Peyer's patch (tissue), 4 donors: Measurements from ENCODE around the gene BEND5. TPM values are rescaled to one million over a fixed set of nuclear protein-coding genes. Genes with fewer than 3 reads are reported as not detected.

Experiments used
- DNase-seq, 3 donors: peaks; one replicate each; pipeline ENCODE4 v3.0.0-alpha.2; 2017 to 2019
- H3K27ac ChIP-seq, 4 donors: fragments of 200-600 bp; sonication (generic); one replicate each; pipeline ENCODE4 v1.5.1; 2016 to 2019
- H3K27me3 ChIP-seq, 2 donors: fragments of 200-600 bp; sonication (generic); one replicate each; pipeline ENCODE4 v1.5.1; 2019
- H3K36me3 ChIP-seq, 3 donors: fragments of 200-600 bp; sonication (generic); one replicate each; pipeline ENCODE4 v1.5.1; 2016 to 2019
- H3K4me1 ChIP-seq, 4 donors: fragments of 200-600 bp; sonication (generic); one replicate each; pipeline ENCODE4 v1.5.1; 2016 to 2019
- H3K4me3 ChIP-seq, 4 donors: fragments of 200-600 bp; sonication (generic); 1 replicate in 3 of 4; 2 replicates in 1 of 4; pipeline ENCODE4 v1.5.1; 2016 to 2019; ENCODE audit warnings: mild to moderate bottlenecking in 1 of 4
- H3K9me3 ChIP-seq, 4 donors: fragments of 200-600 bp; sonication (generic); one replicate each; pipeline ENCODE4 v1.5.1; 2016 to 2019; ENCODE audit warnings: mild to moderate bottlenecking in 1 of 4
- CTCF ChIP-seq, 6 experiments: fragments of 450-650 bp in 4 of 6; fragments of 200-600 bp in 2 of 6; sonication (generic) in 1 of 6; IDR thresholded peaks; one replicate each; pipeline ENCODE4 v1.5.1; 2017 to 2019; ENCODE audit warnings: antibody characterized with exemption in 6 of 6, mild to moderate bottlenecking in 3 of 6, moderate library complexity in 1 of 6
- POLR2A ChIP-seq, 2 donors: fragments of 450-650 bp; IDR thresholded peaks; one replicate each; pipeline ENCODE4 v1.5.1; 2017; ENCODE audit warnings: antibody characterized with exemption in 2 of 2, mild to moderate bottlenecking in 2 of 2, moderate library complexity in 2 of 2
- total RNA-seq, 4 donors: library from RNA; depleted of rRNA; stranded (reverse); fragments of >200 nt; gene quantifications; one replicate each; pipeline ENCODE4 v1.1.0, GENCODE V29; 2016

Gene BEND5
- total RNA-seq, 4 donors from 2014 or later: 0.95 to 18.2 (median 1.6) TPM; not detected in 1

- TF ChIP-seq POLR2A (IDR thresholded peaks at IDR 0.05): no peak
- no peak for TF ChIP-seq CTCF (IDR thresholded peaks at IDR 0.05)
- DNase-seq: no peak
- Histone ChIP-seq H3K36me3 (no peaks in the 10 kb centered on the region), H3K27ac (no peak overlapping the region), H3K4me3 (no peak overlapping the region), H3K27me3 (no peaks in the 10 kb centered on the region), H3K4me1 (no peaks in the 10 kb centered on the region), H3K9me3 (no peaks in the 10 kb centered on the region)
Measured at GRCh38 chr1:48808496-48808895, 31.8 kb upstream of the BEND5 start.

GRCh38 chr1:48807554-48808260 lies 31.0 kb upstream of the BEND5 start:
- Histone ChIP-seq H3K9me3 (no peaks in the 10 kb centered on the region), H3K27ac (no peak overlapping the region), H3K36me3 (no peaks in the 10 kb centered on the region), H3K4me3 (no peak overlapping the region), H3K4me1 (no peaks in the 10 kb centered on the region), H3K27me3 (no peaks in the 10 kb centered on the region)
- DNase-seq: no peak
- TF ChIP-seq CTCF (IDR thresholded peaks at IDR 0.05) (no peak), POLR2A (IDR thresholded peaks at IDR 0.05) (no peak)

- TF ChIP-seq CTCF (IDR thresholded peaks at IDR 0.05) (no peak), POLR2A (IDR thresholded peaks at IDR 0.05) (no peak)
- no peak overlapping the region for H3K27ac ChIP-seq
- H3K4me3 ChIP-seq: no peak overlapping the region
- H3K9me3 ChIP-seq: no peaks in the 10 kb centered on the region
- DNase-seq: no peak
- H3K4me1 ChIP-seq: no peaks in the 10 kb centered on the region
- no peaks in the 10 kb centered on the region for H3K36me3 ChIP-seq
- no peaks in the 10 kb centered on the region for H3K27me3 ChIP-seq
Measured at GRCh38 chr1:48803474-48803873, 26.8 kb upstream of the BEND5 start.

- no peak for TF ChIP-seq POLR2A (IDR thresholded peaks at IDR 0.05)
- TF ChIP-seq CTCF (IDR thresholded peaks at IDR 0.05): no peak
- Histone ChIP-seq H3K27me3 (no peaks in the 10 kb centered on the region), H3K27ac (no peak overlapping the region), H3K9me3 (no peaks in the 10 kb centered on the region), H3K4me1 (peaks cover 0 to 3% (median 2%) of the 10 kb centered on the region in 4 donors), H3K36me3 (no peaks in the 10 kb centered on the region), H3K4me3 (no peak overlapping the region)
- no peak for DNase-seq
Measured at GRCh38 chr1:48794816-48795215, 18.1 kb upstream of the BEND5 start.

DNA sequence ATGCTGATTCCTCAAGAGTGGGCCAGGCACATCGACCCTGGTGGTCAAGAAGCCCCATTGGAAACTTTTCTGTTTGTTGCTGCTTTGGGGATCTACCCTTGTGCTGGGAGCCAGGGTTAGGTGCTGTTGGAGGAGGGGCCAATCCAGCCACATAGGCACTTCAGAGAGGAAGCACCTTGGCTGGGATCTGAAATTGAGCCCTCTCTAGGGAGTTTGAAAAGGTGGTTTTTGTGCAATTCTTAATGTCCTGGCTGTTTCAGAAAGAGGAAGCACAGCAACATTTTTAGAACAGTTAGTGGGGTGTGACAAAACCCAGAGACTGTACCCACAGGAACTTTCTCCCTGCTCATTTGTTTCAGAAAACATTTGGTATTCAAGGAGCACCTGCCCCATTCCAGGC lies 17.2 kb upstream of the BEND5 start:
- peaks cover 0 to 3% (median 2%) of the 10 kb centered on the region in 4 donors for H3K4me1 ChIP-seq
- H3K9me3 ChIP-seq: no peaks in the 10 kb centered on the region
- H3K27me3 ChIP-seq: no peaks in the 10 kb centered on the region
- H3K36me3 ChIP-seq: no peaks in the 10 kb centered on the region
- peak in 2 of 3 donors; percentile 75 to 80 for DNase-seq
- H3K27ac ChIP-seq: peak overlapping the region in 1 of 4 donors; percentile 64
- no peak for TF ChIP-seq POLR2A (IDR thresholded peaks at IDR 0.05)
- TF ChIP-seq CTCF (IDR thresholded peaks at IDR 0.05): no peak
- H3K4me3 ChIP-seq: no peak overlapping the region
